ENCODE measurements around the gene GPR152. TPM values are rescaled to one million over a fixed set of nuclear protein-coding genes. Genes with fewer than 3 reads are reported as not detected.
"Not testable (repeated sequence)": the region's sequence is repeated elsewhere in the genome, so short reads cannot be mapped to it uniquely, and the experiment has no call there.

Gene GPR152
- total and polyA plus RNA-seq, 7 donors, result not detected

DNA sequence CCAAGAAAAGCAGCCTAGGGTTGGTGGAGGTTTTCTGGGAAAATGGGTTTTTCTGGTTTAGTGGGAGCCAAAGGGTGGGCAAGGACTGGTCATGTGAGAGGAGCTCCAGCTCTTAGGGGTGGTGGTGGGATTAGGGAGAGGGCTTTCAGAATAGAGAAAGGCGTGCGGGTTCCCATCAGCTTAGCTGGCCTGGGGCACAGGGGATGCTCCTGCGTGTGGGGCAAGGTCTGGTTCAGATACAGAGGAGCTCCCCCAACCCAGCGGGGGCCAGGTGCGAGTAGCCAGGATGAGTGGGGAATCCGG, 15.9 kb upstream of the GPR152 start:
- no peaks in the 10 kb centered on the region for H3K9me3 ChIP-seq
- peak overlapping the region; percentile 90 to 96 (median 93) for H3K4me3 ChIP-seq
- no peaks in the 10 kb centered on the region for H3K36me3 ChIP-seq
- 1 to 3% methylated on average over 6 of the region's 6 CpGs for whole genome bisulfite sequencing, 2 donors
- intact Hi-C loops (cut with DNase I), result loop anchor here (2.0 kb wide), 2 partner anchors 38 to 68 kb away; partner anchors contain the start of gene PPP1CA
- peak overlapping the region; percentile 91 to 95 (median 92) for H3K27ac ChIP-seq
- no peaks in the 10 kb centered on the region for H3K27me3 ChIP-seq
- DNase-seq, result no peak
- TF ChIP-seq POLR2A (IDR thresholded peaks at IDR 0.05) (no peak), EP300 (IDR thresholded peaks at IDR 0.05) (no peak), POLR2AphosphoS5 (IDR thresholded peaks at IDR 0.05) (no peak)
- peaks cover 0 to 50% (median 39%) of the 10 kb centered on the region in 4 donors for H3K4me1 ChIP-seq

DNA sequence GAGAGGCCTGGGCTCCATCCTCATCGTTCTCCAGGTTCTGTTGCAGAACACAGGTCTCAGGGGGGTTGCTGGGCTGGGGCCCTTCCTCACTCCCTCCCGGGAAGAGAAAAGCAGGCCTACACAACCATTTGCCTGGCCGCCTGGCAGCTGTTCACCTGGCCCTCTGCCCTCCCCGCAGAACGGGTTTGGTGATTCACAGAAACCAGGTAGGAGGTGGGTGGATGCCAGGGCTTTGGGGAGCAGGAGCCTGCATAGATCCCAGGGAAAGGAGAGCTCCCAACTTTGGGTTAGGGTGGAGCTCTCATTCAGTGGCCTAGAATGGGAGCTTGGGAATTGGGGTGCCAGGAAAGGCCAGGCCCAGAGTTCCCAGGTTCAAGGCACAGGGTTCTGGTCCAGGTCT, 15.5 kb upstream of the GPR152 start:
- TF ChIP-seq EP300 (IDR thresholded peaks at IDR 0.05) (no peak), POLR2AphosphoS5 (IDR thresholded peaks at IDR 0.05) (no peak), POLR2A (IDR thresholded peaks at IDR 0.05) (no peak)
- TF ChIP-seq, protein P1, sequence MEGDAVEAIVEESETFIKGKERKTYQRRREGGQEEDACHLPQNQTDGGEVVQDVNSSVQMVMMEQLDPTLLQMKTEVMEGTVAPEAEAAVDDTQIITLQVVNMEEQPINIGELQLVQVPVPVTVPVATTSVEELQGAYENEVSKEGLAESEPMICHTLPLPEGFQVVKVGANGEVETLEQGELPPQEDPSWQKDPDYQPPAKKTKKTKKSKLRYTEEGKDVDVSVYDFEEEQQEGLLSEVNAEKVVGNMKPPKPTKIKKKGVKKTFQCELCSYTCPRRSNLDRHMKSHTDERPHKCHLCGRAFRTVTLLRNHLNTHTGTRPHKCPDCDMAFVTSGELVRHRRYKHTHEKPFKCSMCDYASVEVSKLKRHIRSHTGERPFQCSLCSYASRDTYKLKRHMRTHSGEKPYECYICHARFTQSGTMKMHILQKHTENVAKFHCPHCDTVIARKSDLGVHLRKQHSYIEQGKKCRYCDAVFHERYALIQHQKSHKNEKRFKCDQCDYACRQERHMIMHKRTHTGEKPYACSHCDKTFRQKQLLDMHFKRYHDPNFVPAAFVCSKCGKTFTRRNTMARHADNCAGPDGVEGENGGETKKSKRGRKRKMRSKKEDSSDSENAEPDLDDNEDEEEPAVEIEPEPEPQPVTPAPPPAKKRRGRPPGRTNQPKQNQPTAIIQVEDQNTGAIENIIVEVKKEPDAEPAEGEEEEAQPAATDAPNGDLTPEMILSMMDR (IDR thresholded peaks at IDR 0.05), result no peak
- WGBS, 2 donors, result 8 to 38% methylated on average over 5 of the region's 5 CpGs
- intact Hi-C loops (cut with DNase I), result loop anchor here (2.0 kb wide), 2 partner anchors 39 to 67 kb away; partner anchors contain the start of gene PPP1CA
- H3K9me3 ChIP-seq, result no peaks in the 10 kb centered on the region
- peaks cover 0 to 50% (median 40%) of the 10 kb centered on the region in 4 donors for H3K4me1 ChIP-seq
- H3K4me3 ChIP-seq, result peak overlapping the region; percentile 90 to 96 (median 93)
- peak overlapping the region; percentile 91 to 95 (median 92) for H3K27ac ChIP-seq
- no peak for DNase-seq
- no peaks in the 10 kb centered on the region for H3K36me3 ChIP-seq
- H3K27me3 ChIP-seq, result no peaks in the 10 kb centered on the region

DNA sequence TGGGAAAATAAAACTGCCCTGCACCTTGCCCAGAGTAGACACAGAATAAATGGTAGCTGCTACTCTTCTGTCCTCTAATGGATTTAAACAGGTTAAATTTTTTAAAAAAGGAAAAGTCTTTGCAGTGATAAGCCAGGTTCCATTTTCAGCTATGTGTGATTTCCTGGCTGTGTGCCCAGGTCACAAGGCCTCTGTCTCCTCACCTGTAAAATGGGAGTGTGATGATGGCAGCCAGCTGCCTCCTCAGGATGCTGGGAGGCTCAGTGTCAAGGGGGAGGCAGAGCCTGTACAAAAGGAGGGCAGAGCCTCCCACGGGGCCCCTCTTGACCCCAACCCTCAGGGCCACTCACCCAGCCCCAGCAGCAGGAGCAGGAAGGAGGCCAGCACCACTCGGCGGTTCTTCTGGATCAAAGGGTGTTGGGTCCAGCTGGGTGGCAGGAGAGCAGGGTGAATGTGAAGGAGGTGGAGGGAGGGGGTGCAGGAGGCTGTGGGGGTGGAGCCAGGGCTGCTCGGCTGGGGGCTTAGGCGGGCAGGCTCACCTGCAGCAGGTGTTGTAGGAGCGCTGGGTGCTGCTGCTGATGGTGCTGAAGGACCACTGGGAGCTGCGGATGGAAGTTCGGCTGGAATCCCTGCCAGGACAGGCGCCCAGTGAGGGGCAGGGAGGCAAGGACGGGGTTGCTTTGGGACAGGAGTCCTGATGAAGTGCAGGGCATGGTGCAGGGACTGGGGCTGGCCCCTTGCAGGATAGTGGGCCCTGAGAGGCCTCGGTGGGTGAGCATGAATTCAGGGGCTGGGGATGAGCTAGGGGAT, 14.6 kb upstream of the GPR152 start:
- peaks cover 0 to 50% (median 40%) of the 10 kb centered on the region in 4 donors for H3K4me1 ChIP-seq
- intact Hi-C loops (cut with DNase I), result no loop called here
- no peak overlapping the region for H3K4me3 ChIP-seq
- TF ChIP-seq POLR2AphosphoS5 (IDR thresholded peaks at IDR 0.05) (no peak), EP300 (IDR thresholded peaks at IDR 0.05) (no peak), POLR2A (IDR thresholded peaks at IDR 0.05) (no peak)
- TF ChIP-seq, protein P1 (IDR thresholded peaks at IDR 0.05), result no peak
- H3K36me3 ChIP-seq, result no peaks in the 10 kb centered on the region
- WGBS, 2 donors, result 67 to 83% methylated on average over 11 of the region's 11 CpGs
- no peak for DNase-seq
- no peaks in the 10 kb centered on the region for H3K9me3 ChIP-seq
- H3K27me3 ChIP-seq, result no peaks in the 10 kb centered on the region
- peak overlapping the region; percentile 91 to 95 (median 92) for H3K27ac ChIP-seq

DNA sequence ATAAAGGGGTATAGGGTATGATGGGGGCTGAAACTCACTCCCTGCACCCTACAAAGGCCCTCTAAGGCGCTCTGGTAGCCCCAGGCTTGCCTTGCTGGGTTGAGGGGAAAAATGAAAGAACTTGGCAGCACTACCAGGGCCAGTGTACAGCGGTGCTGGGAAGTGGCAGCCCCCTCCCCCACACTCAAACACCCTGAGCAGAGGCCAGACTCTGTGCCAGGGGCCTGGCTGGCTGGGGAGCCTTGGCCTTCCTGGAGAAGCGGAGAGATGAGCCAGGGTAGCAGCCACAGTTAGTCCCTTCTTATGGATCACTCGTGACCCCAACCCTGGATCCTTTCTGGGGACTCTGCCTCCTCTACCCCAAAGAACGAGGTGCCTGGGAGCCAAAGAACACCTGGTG, 13.8 kb upstream of the GPR152 start:
- Histone ChIP-seq H3K9me3 (no peaks in the 10 kb centered on the region), H3K4me3 (no peak overlapping the region), H3K36me3 (no peaks in the 10 kb centered on the region), H3K27me3 (no peaks in the 10 kb centered on the region), H3K27ac (peak overlapping the region; percentile 4 to 91 (median 58)), H3K4me1 (peaks cover 0 to 50% (median 40%) of the 10 kb centered on the region in 4 donors)
- WGBS, 2 donors, result 87 to 91% methylated on average over 5 of the region's 5 CpGs
- no peak for DNase-seq
- intact Hi-C loops (cut with DNase I), result no loop called here
- TF ChIP-seq POLR2AphosphoS5 (IDR thresholded peaks at IDR 0.05), result no peak
- TF ChIP-seq, protein P1 (IDR thresholded peaks at IDR 0.05), result no peak
- no peak for TF ChIP-seq EP300 (IDR thresholded peaks at IDR 0.05)

DNA sequence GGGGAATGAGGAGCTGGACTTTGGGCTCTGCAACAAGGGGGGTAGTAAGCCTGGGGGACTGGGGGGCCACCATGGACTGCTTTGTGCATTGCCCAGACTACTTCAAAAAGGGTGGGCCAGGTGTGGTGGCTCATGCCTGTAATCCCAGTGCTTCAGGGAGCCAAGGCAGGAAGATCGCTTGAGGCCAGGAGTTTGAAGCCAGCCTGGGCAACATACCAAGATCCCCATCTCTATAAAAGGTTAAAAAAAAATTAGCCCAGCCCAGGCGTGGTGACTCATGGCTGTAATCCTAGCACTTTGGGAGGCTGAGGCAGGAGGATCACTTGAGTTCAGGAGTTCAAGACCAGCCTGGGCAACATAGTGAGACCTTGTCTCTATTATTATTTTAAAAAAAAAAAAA, 13.0 kb upstream of the GPR152 start:
- peaks cover 0 to 50% (median 40%) of the 10 kb centered on the region in 4 donors for H3K4me1 ChIP-seq
- H3K9me3 ChIP-seq; H3K36me3 ChIP-seq; H3K27me3 ChIP-seq; intact Hi-C loops (cut with DNase I); H3K4me3 ChIP-seq; DNase-seq: not testable (repeated sequence)
- WGBS, 2 donors, result 49 to 74% methylated on average over 2 of the region's 2 CpGs
- peak overlapping the region; percentile 88 to 95 (median 92) for H3K27ac ChIP-seq

Measured in sigmoid colon (tissue), 7 donors.